Middle frontal gyrus (tissue), 1 donor: ENCODE data around the gene COL27A1.
"Not testable (repeated sequence)": the region's sequence is repeated elsewhere in the genome, so short reads cannot be mapped to it uniquely, and the experiment has no call there.

Source experiments
- DNase-seq: peaks from one replicate; pipeline ENCODE4 v3.0.0-alpha.2; 2015; ENCODE audit warnings: low spot score; ENCODE audit errors: extremely low spot score

COL27A1 gene

DNA sequence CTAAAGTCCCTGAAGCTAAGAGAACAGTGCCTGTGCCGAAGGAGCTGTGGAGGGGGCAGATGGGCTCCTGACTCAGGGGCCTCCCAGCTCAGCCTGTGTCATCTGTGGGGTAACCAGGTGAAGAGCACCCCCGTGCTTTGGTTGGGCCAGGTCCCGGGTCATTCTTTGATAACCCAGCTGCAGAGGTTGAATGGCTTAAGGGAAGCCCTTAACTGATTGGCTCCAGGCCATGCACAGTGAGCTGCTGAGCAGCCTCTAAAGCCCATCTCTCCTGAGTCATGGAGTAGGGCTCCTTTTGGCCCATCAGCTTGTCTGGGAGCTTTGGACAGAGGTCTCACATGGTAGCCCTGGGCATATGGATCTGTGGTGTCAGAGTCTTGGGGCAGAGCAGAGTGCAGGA lies 28.7 kb downstream of the COL27A1 start:
- no peak for DNase-seq

- DNase-seq = no peak
Observed at GRCh38 chr9:114184866-114185265, 29.5 kb downstream of the COL27A1 start.

DNA sequence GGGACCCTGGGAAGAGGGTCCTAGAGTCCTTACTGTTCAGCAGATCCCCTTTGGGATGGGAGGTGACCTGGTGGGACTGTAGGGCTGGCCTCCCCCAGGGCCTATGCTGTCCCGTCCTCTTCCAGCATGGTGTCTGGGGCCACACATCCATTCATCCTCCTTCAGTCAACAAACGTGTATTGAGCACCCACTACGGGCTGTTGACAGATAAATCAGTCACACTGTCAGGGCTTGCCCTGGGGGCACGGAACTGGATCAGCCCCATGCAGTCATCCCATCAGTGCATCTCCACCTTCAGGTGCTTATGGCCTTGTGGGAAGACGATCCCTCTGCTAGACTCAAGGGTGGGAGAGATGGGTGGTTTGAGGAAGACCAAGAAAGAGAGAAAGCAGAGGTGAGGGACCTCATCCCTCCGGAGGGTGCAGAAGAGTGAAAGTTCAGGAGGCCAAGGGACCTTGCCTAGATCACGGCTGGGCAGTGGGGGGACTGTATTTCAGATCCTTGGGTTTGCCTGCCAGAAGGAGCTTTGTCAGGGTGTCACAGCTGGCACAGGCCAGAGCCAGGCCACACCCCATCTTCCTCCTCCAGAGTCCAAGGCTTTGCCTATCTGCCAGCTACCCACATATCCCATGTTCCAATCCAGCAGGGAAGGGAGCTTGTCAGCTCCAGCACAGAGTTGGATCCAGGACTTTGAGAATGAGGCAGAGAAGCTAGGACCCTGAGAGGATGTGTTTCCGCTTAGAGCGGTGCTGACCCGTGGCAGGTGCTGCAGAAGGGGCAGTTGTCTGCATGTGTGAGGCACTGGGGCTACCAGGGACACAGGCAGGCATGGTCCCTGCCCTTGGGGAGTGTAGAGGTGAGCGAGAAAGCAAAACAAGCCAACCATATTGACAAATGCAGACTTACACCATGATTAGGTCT lies 30.5 kb downstream of the COL27A1 start:
- no peak for DNase-seq

DNA sequence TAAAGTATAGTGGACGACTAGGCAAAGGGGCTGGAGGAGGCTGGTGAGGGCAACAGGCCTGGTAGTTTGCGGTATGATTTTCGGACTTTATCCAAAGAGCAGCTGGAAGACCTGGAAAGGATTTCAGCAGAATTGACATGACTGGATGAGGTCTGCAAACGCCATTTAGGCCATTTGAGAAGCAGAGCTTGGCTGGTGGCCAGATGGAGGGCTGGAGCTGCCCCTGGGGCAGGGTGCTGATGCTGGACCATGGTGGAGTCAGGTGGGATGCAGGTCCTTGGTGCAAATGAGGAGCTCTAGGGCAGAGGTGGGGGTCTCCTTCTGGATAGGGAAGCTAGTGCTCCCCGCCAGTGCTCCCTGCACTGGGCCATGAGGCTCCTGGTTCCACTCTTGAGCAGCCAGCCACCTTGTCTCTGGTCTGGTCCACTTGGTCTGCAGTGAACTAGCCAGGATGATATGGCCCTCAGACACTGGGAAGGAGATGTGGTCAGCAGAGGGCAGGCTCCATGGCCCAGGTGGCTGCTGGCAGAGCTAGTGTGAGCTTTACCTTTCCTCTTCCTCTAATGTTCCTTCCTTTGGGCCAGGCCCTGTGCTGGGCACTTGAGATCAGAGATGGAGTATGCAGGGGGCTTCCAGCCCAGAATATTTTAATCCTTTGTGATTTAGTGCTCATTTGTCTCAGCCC lies 31.4 kb downstream of the COL27A1 start:
- no peak for DNase-seq

- no peak for DNase-seq
Observed at GRCh38 chr9:114187827-114188226, 32.5 kb downstream of the COL27A1 start.

DNA sequence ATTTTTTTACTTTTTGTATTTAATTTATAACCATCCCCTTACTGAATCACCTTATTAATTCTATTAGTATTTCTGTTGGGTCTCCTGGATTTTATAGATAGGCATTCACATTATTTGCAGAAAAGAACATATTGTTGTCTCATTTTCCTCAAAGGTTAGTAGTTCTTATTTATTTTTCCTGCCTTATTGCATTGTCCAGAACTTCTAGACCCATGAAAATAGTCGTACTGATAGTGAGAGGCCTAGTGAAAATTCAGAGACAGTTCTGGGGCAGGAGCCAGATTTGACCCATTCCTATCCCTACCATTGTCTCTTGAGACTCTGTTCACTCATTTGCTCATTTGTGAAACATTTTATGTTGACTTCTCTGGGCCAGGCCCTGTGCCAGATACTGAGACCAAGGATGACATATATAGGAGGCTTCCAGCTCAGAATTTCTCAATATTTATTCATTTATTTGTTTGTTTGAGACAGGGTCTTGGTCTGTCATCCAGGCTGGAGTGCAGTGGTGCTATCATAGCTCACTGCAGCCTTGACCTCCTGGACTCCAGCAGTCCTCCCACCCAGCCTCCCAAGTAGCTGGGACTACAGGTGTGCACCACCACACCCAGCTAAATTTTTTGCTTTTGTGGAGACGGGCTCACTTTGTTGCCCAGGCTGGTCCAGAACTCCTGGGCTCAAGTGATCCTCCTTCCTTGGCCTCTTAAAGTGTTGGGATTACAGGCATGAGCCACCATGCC lies 34.7 kb downstream of the COL27A1 start:
- no peak for DNase-seq

- no peak for DNase-seq
Observed at GRCh38 chr9:114190563-114190905, 35.2 kb downstream of the COL27A1 start.

- not testable (repeated sequence) for DNase-seq
Observed at GRCh38 chr9:114191402-114191801, 36.1 kb downstream of the COL27A1 start.

DNA sequence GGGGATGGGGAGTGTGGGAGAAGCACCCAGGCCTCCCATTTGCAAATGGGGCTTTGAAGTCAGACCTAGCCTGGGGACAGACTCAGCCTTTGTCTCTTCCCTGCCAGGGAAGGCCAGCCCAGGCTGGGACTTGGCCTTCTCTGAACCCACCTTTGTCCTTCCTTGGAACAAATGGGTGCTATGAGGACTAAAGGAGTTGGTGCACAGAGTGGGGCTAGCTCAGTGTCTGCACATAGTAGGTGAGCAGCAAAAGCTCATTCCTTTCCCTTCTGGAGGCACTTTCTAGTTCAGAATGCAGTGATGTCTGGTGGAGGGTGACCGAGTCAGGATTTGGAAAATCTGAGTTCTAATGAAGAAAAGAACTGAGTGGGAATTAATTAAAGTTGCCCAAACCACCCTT lies 37.2 kb downstream of the COL27A1 start:
- DNase-seq = no peak

DNA sequence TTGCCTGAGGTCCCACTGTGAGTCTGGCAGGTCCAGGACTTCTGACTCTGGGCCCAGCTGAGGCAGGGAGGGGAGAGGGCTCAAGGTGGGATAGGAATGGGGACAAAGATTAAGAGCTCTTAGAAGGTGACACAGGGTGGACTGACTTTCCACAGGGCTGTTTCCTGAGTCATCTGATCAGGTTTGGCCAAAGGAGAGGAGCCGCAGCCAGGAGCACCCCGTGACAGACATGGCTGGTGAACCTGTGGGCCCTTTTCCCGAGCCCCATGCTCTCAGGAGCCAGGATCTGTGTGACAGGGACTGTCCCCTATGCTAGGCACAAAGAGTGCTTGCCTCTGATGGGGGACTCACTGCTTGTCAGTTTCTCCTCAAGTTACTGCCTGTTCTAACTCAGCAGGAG lies 37.8 kb downstream of the COL27A1 start:
- DNase-seq = no peak

- DNase-seq = no peak
Observed at GRCh38 chr9:114196117-114196516, 40.8 kb downstream of the COL27A1 start.

DNA sequence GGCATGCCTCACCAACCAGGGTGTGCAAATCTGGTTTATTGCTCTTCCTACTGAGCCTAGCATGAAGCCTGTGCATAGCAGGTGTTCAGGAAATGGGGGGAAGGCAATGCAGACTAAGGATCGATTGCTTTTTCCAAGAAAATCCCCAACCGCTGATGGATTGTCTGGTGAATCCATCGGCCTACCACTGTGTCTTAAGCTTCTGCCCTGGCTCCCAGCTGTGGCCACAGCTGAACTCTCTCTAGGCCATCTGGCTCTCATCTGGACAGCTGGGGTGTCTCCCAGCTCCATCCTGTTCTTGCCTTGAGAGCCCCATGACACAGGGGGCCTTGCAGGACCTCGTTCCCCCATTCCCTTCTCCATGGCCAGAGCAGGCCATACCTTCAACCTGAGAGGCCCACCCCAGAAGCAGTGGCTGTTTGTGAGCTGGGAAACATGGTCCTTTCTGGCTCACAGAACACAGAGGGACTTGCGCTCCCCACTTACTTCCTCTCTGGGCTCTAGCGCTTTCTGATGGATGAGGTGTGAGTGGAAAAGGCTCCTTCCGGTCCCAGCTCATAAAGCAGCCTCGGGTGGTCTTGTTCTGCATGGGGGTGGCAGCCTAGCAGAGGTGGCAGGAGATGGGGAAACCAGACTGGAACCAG lies 41.8 kb downstream of the COL27A1 start:
- no peak for DNase-seq

DNA sequence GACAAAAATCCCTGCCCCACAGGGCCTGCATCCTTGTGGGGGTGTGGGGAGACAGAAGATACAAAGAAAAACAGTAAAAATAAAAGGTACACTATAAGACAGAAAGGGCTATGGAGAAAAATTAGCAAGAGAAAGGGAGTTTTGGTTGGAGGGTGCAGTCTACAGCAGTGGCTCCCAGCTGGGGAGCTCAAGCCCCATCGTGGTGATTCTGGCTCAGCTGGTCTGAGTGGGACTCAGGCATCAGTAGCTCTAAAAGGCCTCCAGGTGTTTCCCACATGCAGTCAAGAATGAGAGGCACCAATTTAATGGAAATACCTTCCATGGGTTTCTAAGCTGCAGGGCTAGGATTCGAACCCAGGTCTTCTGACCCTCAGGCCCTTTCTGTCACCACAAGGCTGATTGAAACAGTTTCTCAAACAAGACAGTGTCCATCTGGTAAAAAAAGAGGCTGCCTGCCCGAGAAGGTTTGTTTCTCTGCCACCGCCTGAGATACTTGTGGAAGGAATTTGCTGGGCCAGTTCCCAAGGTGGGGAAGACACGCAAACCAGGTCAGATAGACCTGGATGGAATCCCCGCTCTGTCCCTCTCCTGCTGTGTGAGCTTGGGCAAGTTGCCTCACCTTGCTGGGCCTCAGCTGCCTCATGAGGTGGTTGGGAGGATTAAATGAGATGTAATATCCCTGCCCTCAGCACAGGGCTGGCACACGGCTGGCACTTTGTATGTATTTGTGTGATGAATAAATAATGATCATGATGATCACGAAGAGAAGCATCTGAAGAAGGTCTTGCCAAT lies 43.1 kb downstream of the COL27A1 start:
- no peak for DNase-seq

DNA sequence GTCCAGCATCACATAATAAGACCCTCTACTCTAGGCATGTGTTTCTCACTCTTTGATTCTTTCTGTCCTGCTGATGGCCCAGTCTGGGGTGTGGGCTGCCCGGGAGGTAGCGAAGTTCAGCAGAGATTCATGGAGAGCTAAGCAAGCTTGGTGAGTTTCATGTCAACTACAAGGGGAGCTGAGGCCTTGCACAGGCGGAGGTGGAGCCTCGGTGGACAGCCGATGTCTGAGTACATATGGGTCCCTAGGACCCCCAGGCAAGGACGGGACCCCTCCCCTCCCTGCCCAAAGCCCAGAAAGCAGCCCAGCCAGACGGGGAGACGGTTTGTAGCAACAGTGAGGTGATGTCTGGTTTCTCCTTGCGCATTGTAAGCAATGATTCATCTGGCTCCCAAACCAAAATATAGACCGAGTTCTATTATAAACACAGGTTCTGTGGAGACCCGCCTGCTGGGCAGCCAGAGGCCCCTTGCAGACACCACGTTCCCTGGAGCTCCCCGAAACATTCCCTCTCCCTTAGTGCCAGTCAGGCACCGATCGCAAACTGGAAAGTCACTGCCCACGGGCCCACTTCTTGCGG lies 45.5 kb downstream of the COL27A1 start:
- DNase-seq = no peak

- DNase-seq = no peak
Observed at GRCh38 chr9:114202396-114202795, 47.1 kb downstream of the COL27A1 start.

DNA sequence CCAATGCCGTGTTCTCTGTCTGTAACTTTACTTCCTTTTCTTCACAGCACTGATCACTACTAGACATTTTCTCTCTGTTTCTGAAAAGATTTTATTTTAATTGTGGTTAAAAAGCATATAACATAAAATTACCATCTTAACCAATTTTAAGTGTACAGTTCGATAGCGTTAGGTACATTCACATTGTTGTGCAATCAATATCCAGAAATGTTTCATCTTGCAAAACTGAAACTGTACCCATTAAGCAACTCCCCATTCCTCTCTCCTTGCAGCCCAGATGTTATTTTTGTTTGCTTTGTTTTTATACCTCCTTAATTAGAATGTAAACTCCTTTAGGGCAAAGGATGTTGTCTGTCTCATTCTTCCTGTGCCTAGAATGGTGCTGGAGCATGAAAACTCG lies 47.5 kb downstream of the COL27A1 start:
- DNase-seq = no peak

DNA sequence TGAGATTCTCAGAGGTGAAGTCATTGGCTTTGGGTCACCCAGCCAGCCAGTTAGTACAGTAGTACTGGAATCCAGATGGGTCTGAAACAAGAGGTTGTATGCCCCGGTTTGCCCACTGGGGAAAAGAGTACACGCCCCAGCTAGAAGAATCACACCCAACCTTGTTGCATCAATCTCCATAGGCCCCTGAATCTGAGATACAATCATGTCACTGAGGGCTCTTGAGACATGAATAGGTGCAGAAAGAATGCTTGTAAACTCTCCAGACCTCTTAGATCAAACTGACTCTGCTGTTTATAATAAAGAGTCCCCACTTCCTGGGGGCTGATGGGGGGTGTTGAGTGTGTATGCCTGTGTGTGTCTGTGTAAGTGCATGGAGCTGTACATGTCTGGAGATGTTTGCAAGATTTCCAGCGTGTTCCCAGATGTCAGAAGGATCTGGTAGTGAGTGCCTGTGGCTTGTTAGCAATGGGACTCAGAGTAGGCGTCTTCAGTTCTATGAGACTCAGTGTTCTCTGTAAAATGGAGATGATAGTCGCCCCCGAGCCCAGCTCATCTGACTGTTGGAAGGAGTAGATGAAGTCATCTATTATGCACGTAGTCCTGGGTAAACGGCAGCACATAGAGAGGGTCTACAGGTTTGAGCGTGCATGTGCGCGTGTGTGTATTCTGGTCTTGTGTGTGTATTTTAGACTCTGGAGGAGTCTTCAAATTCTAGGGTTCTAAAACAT lies 48.2 kb downstream of the COL27A1 start:
- no peak for DNase-seq

GRCh38 chr9:114204265-114204664 lies 48.9 kb downstream of the COL27A1 start:
- DNase-seq = no peak

DNA sequence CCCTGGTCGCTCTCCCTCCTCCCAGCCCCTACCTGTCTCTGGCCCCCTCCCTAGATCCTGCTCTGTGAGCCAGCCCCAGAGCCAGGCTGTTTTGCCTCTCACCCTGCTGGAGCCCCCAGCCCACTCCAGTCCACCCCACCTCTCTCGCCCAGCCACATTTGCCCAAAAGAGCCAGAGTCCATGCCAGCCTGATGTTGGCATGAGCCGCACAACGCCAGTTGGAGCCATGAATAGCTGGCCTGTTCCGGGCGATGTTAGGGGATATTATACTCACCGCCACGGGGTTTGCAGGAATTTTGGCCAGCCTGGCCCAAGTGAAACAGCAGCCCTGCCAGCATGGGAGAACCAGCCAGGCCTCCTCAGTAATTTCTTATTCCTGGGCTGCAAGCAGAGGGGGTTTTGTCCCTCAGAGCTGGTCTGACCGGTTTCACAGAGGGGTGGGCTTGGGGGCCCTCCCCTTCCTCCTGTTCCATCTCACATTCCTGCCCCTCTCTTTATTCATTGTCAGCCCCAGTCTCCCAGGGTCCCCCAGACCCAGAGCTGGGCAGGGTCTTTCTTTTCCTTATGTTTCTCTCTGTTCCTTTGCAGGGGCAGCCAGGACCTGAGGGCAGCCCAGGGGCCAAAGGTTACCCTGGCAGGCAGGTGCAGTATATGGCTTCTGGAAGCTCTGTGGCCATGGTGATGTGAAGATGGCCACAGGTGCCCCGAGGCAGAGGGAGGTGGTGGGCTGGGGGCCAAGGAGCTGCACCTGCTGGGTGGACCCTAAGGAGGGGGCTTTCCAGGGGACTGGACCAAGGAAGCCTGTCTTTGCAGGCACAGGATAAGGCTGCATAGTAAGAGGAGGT lies 50.1 kb downstream of the COL27A1 start:
- DNase-seq = peak; percentile 30
